GM19395 (cell line): ENCODE measurements around the gene LAMA4.

ENCODE experiments used
- ATAC-seq: cut with Tn5 transposase; IDR thresholded peaks from one replicate; pipeline ENCODE4 v1.9.1; 2021; ENCODE audit warnings: mild to moderate bottlenecking, moderate library complexity; ENCODE audit not compliant: unreplicated experiment

The LAMA4 gene

DNA sequence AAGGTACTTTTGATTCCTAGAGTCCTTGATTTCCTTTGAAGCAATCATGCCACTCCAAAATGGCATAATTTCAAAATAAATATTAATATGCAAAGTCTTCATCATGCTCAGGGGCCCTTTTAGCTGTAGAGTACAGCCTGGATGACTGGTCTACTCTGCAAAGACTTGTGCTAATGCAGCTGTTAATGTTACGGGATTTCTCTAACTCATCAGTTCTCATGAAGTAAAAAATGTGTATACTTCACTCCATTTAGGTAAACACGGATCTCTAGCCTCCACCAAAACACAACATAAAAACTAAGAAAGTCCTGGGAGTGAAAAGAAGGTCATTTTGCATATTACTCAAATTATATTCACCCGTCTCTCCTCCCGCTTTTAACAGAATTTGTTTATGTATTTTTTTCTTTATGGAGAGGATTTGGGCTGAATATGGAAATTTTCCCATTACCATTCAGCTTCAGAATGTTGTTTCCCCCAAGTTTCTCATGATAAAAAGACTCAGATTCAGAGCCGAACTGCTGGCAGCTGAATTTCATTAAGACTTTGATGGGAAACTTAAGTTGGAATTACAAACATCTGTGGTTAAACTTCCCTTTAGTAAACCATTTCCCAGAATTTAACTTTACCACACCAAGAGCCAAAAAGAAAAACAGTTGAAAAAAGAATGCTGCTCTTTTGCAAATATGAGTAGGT lies 8.7 kb downstream of the LAMA4 start:
- no peak for ATAC-seq

DNA sequence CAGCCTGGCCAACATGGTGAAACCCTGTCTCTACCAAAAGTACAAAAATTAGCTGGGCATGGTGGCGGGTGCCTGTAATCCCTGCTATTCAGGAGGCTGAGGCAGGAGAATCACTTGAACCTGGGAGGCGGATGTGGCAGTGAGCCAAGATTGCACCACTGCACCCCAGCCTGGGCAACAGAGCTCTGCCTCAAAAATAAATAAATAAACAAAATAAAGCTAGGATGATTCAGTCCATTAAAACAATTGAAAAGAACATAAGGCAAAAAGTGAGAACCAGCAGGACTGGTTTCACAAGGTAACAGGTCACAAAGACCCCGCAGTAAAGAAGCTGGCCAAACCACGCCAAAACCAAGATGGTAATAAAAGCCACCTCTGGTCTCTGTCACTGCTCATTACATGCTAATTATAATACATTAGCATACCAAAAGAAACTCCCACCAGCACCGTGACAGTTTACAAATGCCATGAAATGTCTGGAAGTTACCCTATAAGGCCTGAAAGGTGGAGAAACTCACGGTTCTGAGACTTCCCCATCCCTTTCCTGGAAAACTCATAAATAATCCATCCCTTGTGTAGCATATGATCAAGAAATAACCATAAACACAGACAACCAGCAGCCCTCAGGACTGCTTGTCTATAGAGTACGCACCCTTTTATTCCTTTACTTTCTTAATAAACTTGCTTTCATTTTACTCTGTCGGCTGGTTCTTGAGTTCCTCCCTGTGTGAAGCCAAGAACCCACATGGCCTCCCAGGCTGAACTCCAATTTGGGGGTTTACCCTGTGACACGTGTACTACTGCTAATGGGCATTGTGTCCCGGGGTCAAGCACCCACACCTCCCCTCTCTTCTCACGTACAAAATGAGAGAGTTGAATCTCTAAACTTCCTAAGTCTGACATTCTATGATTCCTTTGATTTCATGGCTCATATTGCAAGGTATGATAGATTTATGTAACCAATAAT lies 10.2 kb downstream of the LAMA4 start:
- ATAC-seq: no peak

DNA sequence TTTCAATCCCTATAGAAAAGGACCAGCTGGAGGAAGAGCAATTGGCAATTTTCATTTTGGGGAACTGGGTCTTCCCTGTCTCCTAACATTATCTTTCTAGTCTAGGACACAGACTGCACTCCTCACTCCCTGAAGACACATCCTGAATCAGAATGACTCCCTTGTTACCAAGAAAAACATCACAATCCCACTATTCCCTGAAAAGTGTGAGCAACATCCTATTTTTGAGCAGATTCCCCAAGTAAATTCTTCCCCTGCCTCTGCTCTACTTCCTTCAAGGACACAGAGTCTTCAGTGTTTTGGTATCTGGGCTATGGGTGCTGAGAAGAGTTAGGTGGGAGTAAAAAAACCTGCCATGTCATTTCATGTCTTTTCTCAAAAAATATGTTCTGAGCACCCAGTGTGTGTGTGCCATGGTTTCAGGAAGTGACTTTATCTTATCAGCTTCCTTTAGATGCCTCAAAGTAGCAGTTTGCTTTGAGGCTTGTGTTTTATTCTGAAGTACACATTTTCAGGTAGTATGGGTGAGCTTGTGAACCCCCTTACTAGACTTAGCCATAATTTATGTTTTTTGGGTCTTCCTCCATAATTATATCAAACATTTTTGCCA lies 12.4 kb downstream of the LAMA4 start:
- ATAC-seq: no peak

DNA sequence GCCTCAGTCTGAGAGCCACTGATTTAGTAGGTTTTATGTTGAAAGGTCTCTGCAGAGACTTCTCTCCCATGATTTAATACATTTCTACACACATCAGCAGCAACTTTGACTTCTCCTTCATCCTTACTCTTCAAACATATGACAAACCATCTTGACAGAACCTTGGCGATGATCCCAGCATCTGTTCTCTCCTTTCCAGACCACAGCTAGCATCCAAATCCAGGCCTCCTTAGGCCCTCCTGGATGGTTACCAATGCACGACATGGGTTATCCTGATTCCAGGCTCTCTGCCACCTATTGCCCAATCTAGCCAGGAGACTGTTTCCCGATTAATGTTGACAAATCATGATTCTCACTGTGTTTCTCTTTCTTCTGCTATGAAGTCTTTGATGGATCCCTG lies 16.8 kb downstream of the LAMA4 start:
- ATAC-seq: no peak

DNA sequence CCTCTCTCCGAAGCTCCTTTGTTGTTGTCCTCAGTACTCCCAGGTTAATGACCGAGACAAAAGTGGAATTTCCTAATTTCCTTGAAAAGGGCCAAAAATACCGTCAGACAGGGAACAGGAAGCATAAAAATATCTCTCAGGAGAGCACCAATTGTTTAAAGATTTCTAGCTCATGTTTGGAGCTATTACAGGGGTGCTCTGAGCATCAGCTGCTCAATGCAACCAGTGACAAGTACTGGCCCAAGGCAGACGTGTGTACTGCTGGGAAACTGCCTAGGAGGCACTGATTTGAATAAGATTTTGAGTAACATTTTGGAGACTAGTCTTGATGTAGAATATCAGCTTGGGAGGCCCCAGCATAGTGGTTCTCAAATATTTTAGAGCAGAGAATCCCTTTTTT lies 17.3 kb downstream of the LAMA4 start:
- no peak for ATAC-seq

DNA sequence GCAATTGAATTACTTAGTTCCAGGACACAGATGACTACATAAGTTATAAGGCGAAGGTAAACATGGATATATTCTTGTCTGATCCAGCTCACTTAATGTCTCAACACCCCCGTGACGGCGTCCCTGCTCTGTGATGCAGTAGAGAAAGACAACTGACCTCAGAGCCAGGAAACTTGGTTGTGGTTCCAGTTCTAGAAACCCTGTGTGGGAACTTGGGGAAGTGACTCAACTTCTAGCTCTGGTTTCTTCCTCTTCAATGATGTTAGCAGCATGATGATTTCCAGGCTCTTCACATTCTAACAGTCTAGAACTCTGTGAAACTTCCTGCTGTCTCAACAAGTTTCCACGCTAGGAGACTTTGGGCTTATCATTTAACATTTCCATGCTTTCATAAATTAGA lies 18.4 kb downstream of the LAMA4 start:
- ATAC-seq: no peak

DNA sequence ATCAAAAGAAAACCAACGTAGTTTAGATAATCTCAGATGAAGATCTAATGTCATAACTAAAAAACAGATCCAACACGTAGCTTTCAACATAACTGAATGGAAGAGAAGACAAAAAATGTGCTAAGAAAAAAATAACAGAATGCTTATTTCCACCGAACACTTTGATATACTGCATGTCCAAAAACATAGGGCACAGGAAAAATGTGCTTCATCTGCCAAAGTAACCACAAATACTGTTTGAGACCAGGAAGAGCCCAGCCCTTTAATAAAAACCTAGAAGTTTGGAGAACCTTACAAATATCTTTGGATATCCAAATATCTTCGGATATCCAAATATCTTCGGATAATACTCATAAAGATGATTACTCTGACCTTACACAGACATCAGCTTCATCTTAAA lies 19.8 kb downstream of the LAMA4 start:
- ATAC-seq: no peak

DNA sequence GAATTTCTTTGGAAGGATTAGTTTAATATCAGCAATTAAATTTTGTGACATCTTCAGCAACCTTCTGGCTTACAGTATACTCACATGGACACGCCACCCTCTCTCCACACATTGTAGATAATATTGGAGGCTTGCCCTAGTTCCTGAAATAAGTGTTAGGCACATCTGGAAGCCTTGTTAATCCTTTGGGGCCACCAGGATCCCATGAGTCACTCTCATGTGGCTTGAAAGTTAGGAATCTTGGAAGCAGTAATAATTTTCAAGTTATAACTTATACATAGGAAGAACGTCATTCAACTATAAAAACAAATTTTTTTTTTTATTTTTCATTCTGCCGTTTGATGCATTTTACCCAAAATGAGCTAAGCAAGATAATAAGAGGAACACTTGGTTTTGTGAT lies 20.5 kb downstream of the LAMA4 start:
- no peak for ATAC-seq

DNA sequence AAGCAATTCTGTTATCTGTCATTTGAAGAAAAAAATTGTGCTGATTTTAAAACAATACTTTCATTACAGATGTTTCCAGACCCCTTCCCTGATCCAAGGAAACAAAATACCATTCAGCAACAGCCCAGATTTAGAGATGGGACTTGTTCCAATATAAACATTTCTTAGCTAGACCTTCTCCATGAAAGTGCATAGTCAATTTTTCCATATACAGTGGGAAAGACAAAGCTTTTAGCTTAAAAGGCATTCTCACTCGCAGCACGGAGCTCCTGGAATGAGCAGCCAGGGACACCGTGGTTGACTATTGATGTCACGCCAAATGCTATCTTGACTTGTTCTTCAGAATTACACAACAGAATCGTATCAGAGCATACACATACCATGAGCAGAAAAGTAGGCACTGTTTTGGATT lies 21.5 kb downstream of the LAMA4 start:
- no peak for ATAC-seq

DNA sequence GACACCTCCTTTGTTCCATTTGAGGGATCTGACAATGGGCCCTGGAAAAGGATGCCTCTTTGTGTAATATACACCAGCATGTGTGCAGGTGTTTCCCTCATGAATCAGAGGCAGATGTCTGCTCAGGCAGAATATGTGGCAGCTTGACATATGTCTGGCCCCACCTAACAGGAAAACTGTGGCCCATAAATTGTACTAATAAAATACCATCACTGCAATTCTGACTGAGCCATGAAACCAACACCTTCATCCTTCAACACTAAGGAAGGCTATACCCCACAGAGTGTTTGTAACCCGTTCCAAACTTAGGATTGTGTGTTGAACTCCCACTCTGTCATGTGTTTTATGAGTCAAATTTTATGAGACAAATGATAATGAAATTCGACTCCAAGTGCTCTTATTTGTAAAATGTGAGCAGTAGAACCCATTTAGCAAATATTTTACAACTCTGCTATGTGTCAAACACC lies 22.7 kb downstream of the LAMA4 start:
- no peak for ATAC-seq

DNA sequence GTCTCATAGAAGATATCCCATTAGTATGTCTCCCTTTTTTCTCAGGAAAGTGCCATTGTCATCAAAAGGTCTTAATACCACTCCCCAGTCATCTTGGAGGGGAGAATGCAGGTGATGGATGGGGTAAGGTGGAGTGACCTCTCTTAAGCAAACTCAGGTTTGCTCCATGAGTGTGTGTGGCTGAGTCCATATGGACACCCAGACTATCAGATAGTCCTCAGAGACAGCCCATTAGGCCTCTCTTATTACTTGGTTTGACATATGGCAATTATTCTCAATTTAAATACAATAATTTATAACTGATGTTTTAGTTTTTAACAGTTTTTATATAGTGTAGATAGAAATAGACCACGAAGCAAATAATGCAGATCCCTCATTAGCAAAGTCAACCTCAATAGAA lies 23.2 kb downstream of the LAMA4 start:
- ATAC-seq: no peak

DNA sequence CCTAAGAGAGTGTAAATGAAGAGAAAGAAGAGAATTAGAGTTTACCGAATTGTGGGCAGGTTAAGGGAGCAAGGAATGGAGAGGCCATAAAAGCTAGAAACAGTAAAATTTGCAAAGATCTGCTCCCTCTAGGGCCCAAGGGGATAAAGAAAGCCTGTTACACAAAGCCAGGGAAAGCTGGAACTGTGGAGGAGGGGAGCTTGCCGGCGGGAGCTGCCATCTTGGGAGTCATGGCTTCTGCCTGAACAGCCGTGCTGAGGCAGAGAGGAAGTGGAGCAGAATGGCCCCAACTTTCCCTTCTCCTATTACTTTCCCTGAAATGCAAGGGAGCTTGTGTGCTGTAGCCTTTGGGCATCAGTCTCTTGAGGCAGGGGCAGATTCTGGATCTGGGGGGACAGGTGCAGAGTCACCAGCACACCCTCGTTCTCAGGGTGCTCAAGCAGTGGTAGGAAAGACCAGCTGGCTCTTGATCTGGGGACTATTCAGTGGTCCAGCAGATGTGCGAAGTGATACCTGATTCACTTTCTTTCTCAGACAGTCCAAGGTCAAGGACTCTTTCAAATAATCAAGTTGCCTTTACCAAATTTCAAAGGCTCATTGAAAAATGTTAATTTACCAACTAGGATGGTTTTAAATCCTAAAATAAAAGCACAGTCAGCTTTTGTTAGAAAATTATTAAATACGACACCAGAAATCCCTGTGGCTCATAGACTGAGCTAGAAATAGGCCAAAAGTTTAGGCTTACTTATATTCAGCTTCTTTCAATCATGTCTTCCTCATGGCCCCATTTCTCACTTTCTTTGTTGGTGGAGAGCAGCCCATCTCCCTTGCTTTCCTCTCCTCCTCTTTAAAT lies 25.7 kb downstream of the LAMA4 start:
- ATAC-seq: no peak

DNA sequence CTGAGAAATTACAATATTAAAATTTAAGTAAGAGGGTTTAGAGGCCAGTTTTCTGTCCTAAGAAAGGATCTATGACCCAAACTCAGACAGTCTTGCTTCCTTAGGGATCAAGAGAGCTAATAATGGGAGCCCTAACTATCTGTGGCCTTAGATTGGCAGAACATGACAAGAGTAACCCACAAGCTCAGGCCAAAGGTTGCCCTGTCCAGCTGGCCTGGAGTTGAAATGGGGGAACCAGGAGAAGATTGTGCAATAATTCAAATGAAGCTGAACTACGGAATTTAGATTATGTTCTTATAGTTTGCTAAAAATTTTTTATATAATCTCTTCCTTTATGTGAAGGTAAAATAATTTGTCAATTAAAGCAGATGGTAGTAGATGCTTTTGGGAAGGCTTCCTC lies 26.4 kb downstream of the LAMA4 start:
- ATAC-seq: no peak

DNA sequence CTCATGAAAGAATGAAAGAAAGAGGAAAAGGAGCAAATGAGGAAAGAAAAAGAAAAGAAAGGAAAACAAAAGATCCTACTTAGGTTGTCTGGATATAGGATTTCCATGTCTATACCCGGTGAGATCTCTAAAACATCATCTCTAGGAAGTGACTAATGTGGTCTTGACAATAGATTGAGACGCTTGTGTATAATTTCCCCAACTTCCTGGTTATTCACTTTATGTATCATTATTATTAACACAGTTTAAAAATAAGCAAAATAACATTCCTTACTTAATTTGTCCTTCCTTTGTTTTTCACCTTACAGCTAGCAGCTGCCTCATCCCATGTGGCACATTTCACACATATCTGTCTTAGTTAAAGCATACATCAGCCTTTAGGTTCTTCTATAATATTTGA lies 27.0 kb downstream of the LAMA4 start:
- no peak for ATAC-seq

DNA sequence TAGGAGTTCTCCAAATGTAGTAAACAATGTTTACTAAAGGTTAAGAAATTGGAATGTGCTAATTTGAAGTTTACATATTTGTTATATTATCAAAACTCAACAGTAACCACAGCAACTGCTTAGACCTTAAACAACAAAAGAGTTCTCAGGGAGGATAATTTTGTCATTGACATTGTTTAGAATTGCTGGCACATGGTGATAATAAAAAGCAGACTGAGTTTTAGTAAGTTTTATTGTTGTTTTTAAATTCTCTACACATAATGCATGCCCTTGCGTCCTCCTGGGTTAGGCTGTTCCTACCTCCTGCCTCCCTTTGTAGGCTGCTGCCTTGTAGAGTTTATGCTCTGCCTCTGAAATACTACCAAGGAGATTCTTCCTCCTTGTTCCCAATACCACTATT lies 28.7 kb downstream of the LAMA4 start:
- ATAC-seq: no peak

DNA sequence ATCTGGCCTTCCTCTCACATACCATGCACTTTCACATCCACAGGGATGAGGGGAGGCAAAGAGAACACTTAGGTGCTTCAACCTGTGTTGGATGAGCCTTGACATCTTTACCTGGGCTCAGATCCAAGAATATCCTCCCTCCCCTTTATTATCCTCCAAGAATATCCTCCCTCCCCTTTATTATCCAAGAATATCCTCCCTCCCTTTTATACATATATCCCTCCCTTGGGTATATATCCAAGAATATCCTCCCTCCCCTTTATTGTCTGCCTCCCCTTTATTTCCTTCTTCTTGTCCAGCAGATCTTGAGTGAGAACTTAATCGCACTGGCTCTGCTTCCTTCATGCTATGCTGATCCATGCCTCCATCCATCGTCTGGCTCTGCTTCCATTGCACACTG lies 30.3 kb downstream of the LAMA4 start:
- no peak for ATAC-seq

DNA sequence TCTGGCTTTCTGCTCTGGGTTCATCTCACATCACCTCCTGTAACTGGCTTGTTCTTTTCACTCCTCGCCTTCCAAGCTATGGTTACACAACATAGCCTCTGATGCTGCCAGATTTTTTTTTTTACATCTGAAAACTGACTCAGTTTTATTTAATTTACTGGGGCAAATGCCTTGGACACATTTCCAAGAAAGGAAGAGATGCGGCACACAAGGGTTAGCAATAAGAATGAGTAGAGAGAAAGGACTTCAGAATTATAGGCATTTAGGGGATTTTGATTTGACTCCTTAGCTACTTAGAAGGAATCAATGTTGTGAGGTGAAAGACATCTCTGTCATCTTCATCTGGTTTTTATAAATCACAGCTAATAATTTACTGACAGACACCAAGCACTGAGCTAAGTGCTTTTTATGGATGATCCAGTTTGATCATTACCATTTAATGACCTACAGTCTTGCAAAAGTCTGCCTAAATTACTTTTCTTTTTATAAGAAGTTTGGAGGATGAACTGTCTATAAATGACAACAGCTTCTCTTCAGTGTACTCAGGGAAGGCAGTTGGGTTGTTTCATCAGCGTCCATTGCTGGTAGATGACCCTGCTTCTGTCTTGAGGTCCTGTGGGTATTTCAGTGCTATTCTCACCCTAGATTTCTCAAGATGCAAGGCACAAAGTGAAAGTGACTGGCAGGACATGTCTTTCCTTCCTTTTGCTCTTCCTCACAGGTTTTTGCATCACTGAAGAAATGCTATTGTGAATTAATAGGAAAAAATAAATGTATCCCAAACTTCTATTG lies 31.1 kb downstream of the LAMA4 start:
- no peak for ATAC-seq

DNA sequence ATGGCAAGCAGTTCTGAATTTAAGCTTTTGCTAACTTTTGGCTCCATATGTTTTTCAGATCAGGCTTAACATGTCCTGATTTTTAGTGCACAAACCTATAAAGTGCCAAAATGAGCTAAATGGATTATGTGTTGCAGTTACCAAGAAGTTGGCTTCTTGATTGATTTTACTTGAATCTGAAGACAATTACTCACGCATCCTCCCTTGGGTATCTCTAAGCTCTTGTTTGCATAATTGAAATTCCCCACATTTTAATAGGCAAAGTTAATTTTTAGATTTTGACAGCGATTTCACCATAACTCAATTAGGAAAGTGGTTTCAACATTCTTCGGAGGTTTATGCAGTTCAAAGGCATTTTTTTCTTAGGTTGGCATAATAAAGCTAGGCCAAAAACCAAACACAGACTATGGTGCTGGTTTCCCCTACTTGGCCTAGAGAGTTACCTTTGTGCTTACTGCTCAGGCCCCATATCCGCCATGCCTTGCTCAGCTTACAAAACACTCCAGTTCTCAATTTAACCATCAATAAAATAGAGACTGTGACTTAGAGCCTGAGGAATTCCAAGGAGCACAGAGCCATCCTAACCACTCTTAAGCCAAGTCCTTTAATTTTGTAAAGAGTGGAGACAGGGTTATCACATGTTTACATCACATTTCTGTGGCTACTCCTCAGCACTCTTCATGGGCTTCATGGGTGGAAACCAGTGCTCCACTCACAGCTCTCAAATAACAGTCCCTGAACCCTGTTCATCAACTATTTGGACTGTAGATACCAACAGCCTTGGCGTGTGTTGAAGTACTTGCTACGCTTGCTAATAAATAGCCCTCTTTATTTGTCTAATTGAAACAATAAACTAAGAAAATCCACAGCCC lies 32.1 kb downstream of the LAMA4 start:
- ATAC-seq: no peak

DNA sequence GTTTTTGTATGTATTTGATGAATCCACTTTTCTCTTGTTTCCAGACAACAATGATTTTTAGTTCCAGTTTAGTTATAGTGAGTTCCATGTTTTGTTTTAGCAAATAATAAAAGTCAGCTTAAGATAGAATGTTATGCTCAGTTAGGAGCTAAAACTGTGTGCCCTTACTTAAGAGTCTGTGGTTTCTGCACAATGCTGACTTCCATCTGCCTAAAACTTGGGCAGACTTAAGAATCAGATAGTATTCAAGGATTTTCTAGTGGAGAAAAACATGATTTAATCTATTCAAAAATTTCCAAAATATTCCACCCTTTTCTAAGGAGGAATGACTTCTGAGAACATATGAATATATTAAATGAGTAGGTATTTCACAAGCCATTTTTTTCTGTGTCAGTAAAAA lies 32.8 kb downstream of the LAMA4 start:
- ATAC-seq: no peak
